Transverse colon (tissue), 4 donors: ENCODE data around the gene IRGQ. TPM values are rescaled to one million over a fixed set of nuclear protein-coding genes. Genes with fewer than 3 reads are reported as not detected.
A peak's percentile ranks its signal among the peaks of the same experiment; 100 is the strongest.

Experiments used
- DNase-seq: peaks from one replicate; pipeline ENCODE4 v3.0.0-alpha.2; 2019
- H3K27ac ChIP-seq, 4 donors: fragments of 200-600 bp; sonication (generic); 2 replicates each; pipeline ENCODE4 v1.5.1; 2016 to 2018; ENCODE audit warnings: inconsistent platforms in 4 of 4
- H3K27me3 ChIP-seq: fragments of 200-600 bp; sonication (generic); 2 replicates; pipeline ENCODE4 v1.5.1; 2017; ENCODE audit warnings: inconsistent platforms
- H3K36me3 ChIP-seq, 4 donors: fragments of 200-600 bp; sonication (generic); 2 replicates each; pipeline ENCODE4 v1.5.1; 2017 to 2019; ENCODE audit warnings: inconsistent platforms in 4 of 4
- H3K4me1 ChIP-seq, 4 donors: fragments of 200-600 bp; sonication (generic); 2 replicates each; pipeline ENCODE4 v1.5.1; 2017 to 2020; ENCODE audit warnings: inconsistent platforms in 4 of 4
- H3K4me3 ChIP-seq, 4 donors: fragments of 200-600 bp; sonication (generic); 1 replicate in 1 of 4; 2 replicates in 3 of 4; pipeline versions ENCODE4 v1.5.1 to v1.6.1; 2017 to 2019; ENCODE audit warnings: inconsistent platforms in 4 of 4
- H3K9me3 ChIP-seq, 2 donors: fragments of 200-600 bp; sonication (generic); 2 replicates each; pipeline ENCODE4 v1.5.1; 2017 to 2019; ENCODE audit warnings: inconsistent platforms in 2 of 2
- CTCF ChIP-seq, 5 experiments: fragments of 200-600 bp in 3 of 5; fragments of 450-650 bp in 2 of 5; sonication (generic) in 3 of 5; IDR thresholded peaks; 1 replicate in 2 of 5; 2 replicates in 3 of 5; pipeline ENCODE4 v1.5.1; 2016 to 2017; ENCODE audit warnings: antibody characterized with exemption in 5 of 5, inconsistent platforms in 3 of 5, mild to moderate bottlenecking in 2 of 5, moderate library complexity in 1 of 5
- EP300 ChIP-seq: sonication (generic); formaldehyde crosslinking; IDR thresholded peaks from one replicate; pipeline ENCODE4 v1.6.1; 2017; ENCODE audit warnings: antibody characterized with exemption, low read depth
- POLR2A ChIP-seq: fragments of 450-650 bp; IDR thresholded peaks from one replicate; pipeline ENCODE4 v1.6.1; 2016; ENCODE audit warnings: antibody characterized with exemption, mild to moderate bottlenecking, moderate library complexity
- POLR2AphosphoS5 ChIP-seq, 3 donors: sonication (generic); formaldehyde crosslinking; IDR thresholded peaks; one replicate each; pipeline ENCODE4 v1.6.1; 2016; ENCODE audit warnings: antibody characterized with exemption in 3 of 3
- WGBS, 2 donors: methylation state at CpG; one replicate each; pipeline ENCODE4 v1.1.5; 2018; ENCODE audit warnings: low coverage in 1 of 2; 5-methylcytosine and 5-hydroxymethylcytosine counted together
- in situ Hi-C, 4 donors: fragments of 200-750 bp; cut with MboI; loops; one replicate each; pipeline versions ENCODE4 v1.15.0 to v1.15.1; 2017; ENCODE audit warnings: low sequenced_read_pairs in 3 of 4, low pct_ligation_motif_present in 1 of 4, low pct_unique_long_range_greater_than_20kb in 1 of 4
- intact Hi-C: fragments of 100-400 bp; cut with DNase I; formaldehyde crosslinking; loops from one replicate; pipeline ENCODE4 v1.15.1; 2023; ENCODE audit warnings: low total_unique reads
- total RNA-seq, 4 donors: library from RNA; depleted of rRNA; stranded (reverse); fragments of >200 nt; gene quantifications; one replicate each; pipeline ENCODE4 v1.1.0, GENCODE V29; 2016

Gene IRGQ
- total RNA-seq, 4 donors from 2014 or later = 15.7 to 32.5 (median 24.7) TPM

- TF ChIP-seq CTCF (IDR thresholded peaks at IDR 0.05) (no peak), EP300 (no peak), POLR2A (no peak), POLR2AphosphoS5 (IDR thresholded peaks at IDR 0.05) (no peak)
- Histone ChIP-seq H3K9me3 (no peaks in the 10 kb centered on the region), H3K4me1 (peaks cover 0 to 15% (median 8%) of the 10 kb centered on the region in 4 donors), H3K4me3 (no peak overlapping the region), H3K36me3 (no peaks in the 10 kb centered on the region), H3K27me3 (no peaks in the 10 kb centered on the region), H3K27ac (no peak overlapping the region)
- intact Hi-C loops (no loop called here), in situ Hi-C loops (no loop called here)
- 90 to 91% methylated on average over 18 to 35 of the region's 35 CpGs for whole genome bisulfite sequencing, 2 donors
- no peak for DNase-seq
Measured at GRCh38 chr19:43623889-43624670, 28.1 kb upstream of the IRGQ start.

DNA sequence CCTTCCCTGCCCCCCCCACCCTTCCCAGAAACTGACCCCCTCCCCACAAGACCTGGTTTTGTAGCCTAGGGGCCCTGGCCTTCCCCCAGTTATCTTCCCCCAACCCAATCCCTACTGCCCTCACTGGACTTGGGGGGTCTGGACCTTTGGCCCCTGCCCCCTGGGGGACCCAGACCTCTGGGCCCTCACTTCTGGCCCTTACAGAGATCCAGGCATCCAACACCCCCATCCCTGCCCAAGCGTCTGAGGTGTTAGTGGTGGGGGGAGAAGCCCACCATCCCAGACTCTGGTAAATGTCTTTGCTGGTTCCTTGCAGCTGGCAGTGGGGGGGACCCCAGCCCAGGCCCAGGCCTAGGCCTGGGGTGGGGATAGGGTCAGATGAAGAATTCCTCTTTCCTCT lies 27.0 kb upstream of the IRGQ start:
- Histone ChIP-seq H3K36me3 (no peaks in the 10 kb centered on the region), H3K27me3 (no peaks in the 10 kb centered on the region), H3K4me1 (peaks cover 0 to 23% (median 14%) of the 10 kb centered on the region in 4 donors), H3K9me3 (no peaks in the 10 kb centered on the region), H3K4me3 (no peak overlapping the region), H3K27ac (no peak overlapping the region)
- TF ChIP-seq EP300 = no peak
- TF ChIP-seq POLR2AphosphoS5 (IDR thresholded peaks at IDR 0.05) = no peak
- TF ChIP-seq CTCF (IDR thresholded peaks at IDR 0.05) = no peak
- TF ChIP-seq POLR2A = no peak
- DNase-seq = no peak
- intact Hi-C loops = no loop called here
- in situ Hi-C loops = no loop called here
- WGBS, 2 donors = 100% methylated on average over 1 of the region's 1 CpG; no CpG with 5 or more reads in 1 of the 2 donors

GRCh38 chr19:43622070-43622469 lies 26.1 kb upstream of the IRGQ start:
- TF ChIP-seq POLR2AphosphoS5 (IDR thresholded peaks at IDR 0.05) (no peak), EP300 (no peak), POLR2A (no peak), CTCF (IDR thresholded peaks at IDR 0.05) (no peak)
- in situ Hi-C loops = no loop called here
- WGBS, 2 donors = 66 to 89% methylated on average over 3 to 4 of the region's 4 CpGs
- Histone ChIP-seq H3K36me3 (no peaks in the 10 kb centered on the region), H3K9me3 (no peaks in the 10 kb centered on the region), H3K4me1 (peaks cover 0 to 23% (median 14%) of the 10 kb centered on the region in 4 donors), H3K27me3 (no peaks in the 10 kb centered on the region), H3K4me3 (no peak overlapping the region), H3K27ac (no peak overlapping the region)
- DNase-seq = no peak
- intact Hi-C loops = no loop called here

GRCh38 chr19:43620061-43621001 lies 24.4 kb upstream of the IRGQ start:
- TF ChIP-seq POLR2A (no peak), CTCF (IDR thresholded peaks at IDR 0.05) (no peak), POLR2AphosphoS5 (IDR thresholded peaks at IDR 0.05) (no peak), EP300 (no peak)
- Histone ChIP-seq H3K9me3 (no peaks in the 10 kb centered on the region), H3K27me3 (no peaks in the 10 kb centered on the region), H3K4me3 (peak overlapping the region; percentile 65 to 91 (median 70)), H3K4me1 (peaks cover 0 to 21% (median 14%) of the 10 kb centered on the region in 4 donors), H3K27ac (peak overlapping the region; percentile 88 to 98 (median 94)), H3K36me3 (no peaks in the 10 kb centered on the region)
- DNase-seq = no peak
- intact Hi-C loops (no loop called here), in situ Hi-C loops (no loop called here)
- WGBS, 2 donors = 50 to 79% methylated on average over 7 to 21 of the region's 23 CpGs
